HCT116 (cell line): ENCODE data around the gene CFAP77. TPM values are rescaled to one million over a fixed set of nuclear protein-coding genes. Genes with fewer than 3 reads are reported as not detected.

Experiments used
- ATAC-seq: fragments of 200-7000 bp; cut with Tn5 transposase; 2 replicates; pipeline ENCODE4 v1.9.1; 2020; ENCODE audit warnings: mild to moderate bottlenecking, moderate library complexity
- BruUV-seq: library from RNA; stranded (reverse); fragments of 400-500 nt; replicated peaks from 2 replicates; lab custom pipeline; 2021; lab: Mats Ljungman, UMichigan
- CTCF ChIA-PET: fragments of 300-600 bp; sonication (Branson Sonifier 250); formaldehyde crosslinking; loops from one replicate; lab custom pipeline; 2021; ENCODE audit warnings: antibody characterized with exemption; lab: Charles Lee
- POLR2A ChIA-PET: fragments of 300-600, 350-600 bp; sonication (Branson Sonifier 250); formaldehyde crosslinking; loops from one replicate; lab custom pipeline; 2021; ENCODE audit warnings: antibody characterized with exemption; lab: Charles Lee
- RAD21 ChIA-PET, 2 experiments: fragments of 300-600 bp; sonication (Branson Sonifier 250); formaldehyde crosslinking; loops; one replicate each; lab custom pipeline; 2023; ENCODE audit warnings: low total read pairs in 2 of 2; ENCODE audit not compliant: uncharacterized antibody in 2 of 2, unreplicated experiment in 2 of 2, low non-redundant PET in 1 of 2; lab: Charles Lee
- DNase-seq: peaks from one replicate; pipeline ENCODE4 v3.0.0-alpha.2; 2010; ENCODE audit warnings: low read depth, low spot score
- H2AFZ ChIP-seq: fragments of 200-600 bp; shearing (Covaris generic), sonication (generic); 2 replicates; pipeline ENCODE4 v1.6.1; 2017; ENCODE audit warnings: low read depth, mixed run types, mixed read lengths, antibody characterized with exemption, low read length; ENCODE audit not compliant: poor library complexity, severe bottlenecking
- H3K27ac ChIP-seq: 2 replicates; pipeline ENCODE4 v1.5.1; 2012; ENCODE audit warnings: low read depth, low read length
- H3K27me3 ChIP-seq: fragments of 200-600 bp; sonication (generic); 2 replicates; pipeline ENCODE4 v1.6.1; 2016; ENCODE audit warnings: mixed run types, low read length, mixed read lengths; ENCODE audit not compliant: insufficient read depth
- H3K36me3 ChIP-seq, 2 experiments: fragments of 200-500 bp in 1 of 2; fragments of 200-600 bp in 1 of 2; sonication (Bioruptor generic) in 1 of 2; sonication (generic) in 1 of 2; 2 replicates each; pipeline versions ENCODE4 v1.5.1 to v1.6.1; 2014 to 2016; ENCODE audit warnings: low read length in 2 of 2, inconsistent platforms in 1 of 2, mixed read lengths in 1 of 2, mixed run types in 1 of 2; ENCODE audit not compliant: insufficient read depth in 2 of 2, control insufficient read depth in 1 of 2
- H3K4me1 ChIP-seq, 2 experiments: fragments of 200-600 bp in 1 of 2; sonication (generic) in 1 of 2; 2 replicates each; pipeline versions ENCODE4 v1.5.1 to v1.6.1; 2012 to 2017; ENCODE audit warnings: low read length in 2 of 2, inconsistent platforms in 1 of 2, mild to moderate bottlenecking in 1 of 2, mixed read lengths in 1 of 2, mixed run types in 1 of 2, moderate library complexity in 1 of 2; ENCODE audit not compliant: insufficient read depth in 2 of 2, control insufficient read depth in 1 of 2
- H3K4me2 ChIP-seq: fragments of 200-600 bp; sonication (generic); 2 replicates; pipeline ENCODE4 v1.6.1; 2017; ENCODE audit warnings: mixed run types, low read length, mixed read lengths
- H3K4me3 ChIP-seq, 2 experiments: fragments of 200-600 bp in 1 of 2; sonication (generic) in 1 of 2; replicated peaks in 1 of 2; 2 replicates each; pipeline ENCODE4 v1.5.1; 2011 to 2016; ENCODE audit warnings: low read length in 2 of 2, control low read depth in 1 of 2, low read depth in 1 of 2, mild to moderate bottlenecking in 1 of 2, mixed read lengths in 1 of 2, mixed run types in 1 of 2
- H3K79me2 ChIP-seq: fragments of 200-600 bp; sonication (generic); 2 replicates; pipeline ENCODE4 v1.6.1; 2017; ENCODE audit warnings: mild to moderate bottlenecking, mixed run types, low read length, moderate library complexity, mixed read lengths; ENCODE audit not compliant: insufficient read depth
- H3K9ac ChIP-seq: fragments of 200-600 bp; sonication (generic); 2 replicates; pipeline ENCODE4 v1.6.1; 2016; ENCODE audit warnings: low read length, mixed read lengths
- H3K9me2 ChIP-seq: fragments of 200-600 bp; sonication (generic), shearing (Covaris generic); 2 replicates; pipeline ENCODE4 v1.6.1; 2017; ENCODE audit warnings: mixed run types, mild to moderate bottlenecking, moderate library complexity; ENCODE audit not compliant: insufficient read depth
- H3K9me3 ChIP-seq, 2 experiments: fragments of 200-500 bp in 1 of 2; fragments of 200-600 bp in 1 of 2; sonication (Bioruptor generic) in 1 of 2; sonication (generic) in 1 of 2; 2 replicates each; pipeline ENCODE4 v1.6.1; 2014 to 2017; ENCODE audit warnings: low read length in 2 of 2, mixed read lengths in 2 of 2, inconsistent platforms in 1 of 2, low read depth in 1 of 2, mild to moderate bottlenecking in 1 of 2, mixed run types in 1 of 2, moderate library complexity in 1 of 2; ENCODE audit not compliant: control insufficient read depth in 1 of 2, insufficient read depth in 1 of 2
- H4K20me1 ChIP-seq: fragments of 200-600 bp; sonication (generic), shearing (Covaris generic); 2 replicates; pipeline ENCODE4 v1.6.1; 2017; ENCODE audit warnings: mixed run types, mild to moderate bottlenecking, moderate library complexity; ENCODE audit not compliant: insufficient read depth
- CBX3 ChIP-seq: IDR thresholded peaks from 2 replicates; pipeline ENCODE4 v1.6.1; 2012; ENCODE audit warnings: low read depth
- CEBPB ChIP-seq: IDR thresholded peaks from 2 replicates; pipeline ENCODE4 v1.6.1; 2012; ENCODE audit warnings: low read depth
- EGR1 ChIP-seq: IDR thresholded peaks from 2 replicates; pipeline ENCODE4 v1.6.1; 2012; ENCODE audit warnings: low read depth
- ELF1 ChIP-seq: IDR thresholded peaks from 2 replicates; pipeline ENCODE4 v1.6.1; 2012; ENCODE audit warnings: low read depth, borderline replicate concordance
- EZH2 ChIP-seq: fragments of 200-600 bp; sonication (generic); IDR thresholded peaks from 2 replicates; pipeline ENCODE4 v1.6.1; 2017; ENCODE audit warnings: antibody characterized with exemption, mixed run types
- EZH2phosphoT487 ChIP-seq: fragments of 200-600 bp; IDR thresholded peaks from 2 replicates; pipeline ENCODE4 v1.6.1; 2018; ENCODE audit warnings: antibody characterized with exemption, borderline replicate concordance
- FOSL1 ChIP-seq: IDR thresholded peaks from 2 replicates; pipeline ENCODE4 v1.6.1; 2012; ENCODE audit warnings: low read depth
- JUND ChIP-seq: IDR thresholded peaks from 2 replicates; pipeline ENCODE4 v1.6.1; 2012
- MAX ChIP-seq: IDR thresholded peaks from 2 replicates; pipeline ENCODE4 v1.6.1; 2012
- POLR2A ChIP-seq: IDR thresholded peaks from 2 replicates; pipeline ENCODE4 v1.7.0; 2011; ENCODE audit warnings: borderline replicate concordance; ENCODE audit not compliant: insufficient read depth, insufficient read length; ENCODE audit errors: extremely low read depth
- REST ChIP-seq: IDR thresholded peaks from 2 replicates; pipeline ENCODE4 v1.6.1; 2012; ENCODE audit warnings: low read depth
- SP1 ChIP-seq: IDR thresholded peaks from 2 replicates; pipeline ENCODE4 v1.6.1; 2012; ENCODE audit warnings: low read depth
- SRF ChIP-seq: IDR thresholded peaks from 2 replicates; pipeline ENCODE4 v1.6.1; 2012; ENCODE audit warnings: low read depth
- TCF7L2 ChIP-seq: IDR thresholded peaks from 2 replicates; pipeline ENCODE4 v1.7.0; 2011; ENCODE audit warnings: borderline replicate concordance, inconsistent platforms; ENCODE audit not compliant: insufficient read depth, insufficient read length; ENCODE audit errors: extremely low read depth
- YY1 ChIP-seq: IDR thresholded peaks from 2 replicates; pipeline ENCODE4 v1.6.1; 2011; ENCODE audit warnings: low read length, low read depth, moderate library complexity, mild to moderate bottlenecking; ENCODE audit not compliant: insufficient replicate concordance; ENCODE audit errors: extremely low read depth
- ZFX ChIP-seq: fragments of 450-650 bp; IDR thresholded peaks from 2 replicates; pipeline ENCODE4 v1.6.1; 2017
- ZNF274 ChIP-seq: fragments of 200-500 bp; sonication (Bioruptor generic); IDR thresholded peaks from 2 replicates; pipeline ENCODE4 v1.6.1; 2014; ENCODE audit warnings: mild to moderate bottlenecking, low read depth, low read length, inconsistent platforms
- intact Hi-C: fragments of 100-400 bp; cut with micrococcal nuclease; formaldehyde crosslinking; loops from 2 replicates; pipeline ENCODE4 v1.10.0; 2022
- total RNA-seq: library from RNA; stranded (reverse); gene quantifications from one replicate; pipeline ENCODE4 v1.2.1, GENCODE V29; 2021; ENCODE audit not compliant: unreplicated experiment
- TF ChIP-seq, protein P1 (sequence below): IDR thresholded peaks from 2 replicates; pipeline ENCODE4 v1.6.1; 2011; ENCODE audit warnings: mild to moderate bottlenecking, low read length, moderate library complexity; ENCODE audit not compliant: insufficient replicate concordance; ENCODE audit errors: extremely low read depth
- TF ChIP-seq, protein P2 (sequence below), 3 experiments: fragments of 200-600 bp in 1 of 3; sonication (generic) in 1 of 3; IDR thresholded peaks in 2 of 3; conservative IDR thresholded peaks in 1 of 3; 2 replicates each; pipeline ENCODE4 v1.5.1; 2012 to 2017; ENCODE audit warnings: low read depth in 2 of 3, low read length in 2 of 3, antibody characterized with exemption in 1 of 3, borderline replicate concordance in 1 of 3, control low read depth in 1 of 3, mild to moderate bottlenecking in 1 of 3, mixed read lengths in 1 of 3, mixed run types in 1 of 3, moderate library complexity in 1 of 3; ENCODE audit not compliant: insufficient read depth in 1 of 3

CFAP77 gene
- total RNA-seq, 1 experiment from 2014 or later, result 0.98 TPM

- Histone ChIP-seq H4K20me1 (no peaks in the 10 kb centered on the region), H3K4me2 (no peak overlapping the region), H2AFZ (no peak overlapping the region), H3K79me2 (no peaks in the 10 kb centered on the region), H3K27me3 (no peaks in the 10 kb centered on the region), H3K9me2 (no peaks in the 10 kb centered on the region), H3K9me3 (no peaks in the 10 kb centered on the region), H3K27ac (no peak overlapping the region), H3K4me1 (no peaks in the 10 kb centered on the region), H3K36me3 (no peaks in the 10 kb centered on the region), H3K9ac (no peak overlapping the region), H3K4me3 (no peak overlapping the region)
- no TSS peak for BruUV-seq
- DNase-seq, result no peak
- ChIA-PET CTCF (no interaction called here), RAD21 (no interaction called here), POLR2A (no interaction called here)
- no peak for ATAC-seq
- TF ChIP-seq CBX3 (no peak), ZNF274 (no peak), ELF1 (no peak), SP1 (no peak), FOSL1 (no peak), POLR2A (no peak), SRF (no peak), EZH2 (no peak), MAX (no peak), ZFX (no peak), CEBPB (no peak), TCF7L2 (no peak), REST (no peak), JUND (no peak), YY1 (no peak), EGR1 (no peak), EZH2phosphoT487 (no peak)
- TF ChIP-seq, protein P1, sequence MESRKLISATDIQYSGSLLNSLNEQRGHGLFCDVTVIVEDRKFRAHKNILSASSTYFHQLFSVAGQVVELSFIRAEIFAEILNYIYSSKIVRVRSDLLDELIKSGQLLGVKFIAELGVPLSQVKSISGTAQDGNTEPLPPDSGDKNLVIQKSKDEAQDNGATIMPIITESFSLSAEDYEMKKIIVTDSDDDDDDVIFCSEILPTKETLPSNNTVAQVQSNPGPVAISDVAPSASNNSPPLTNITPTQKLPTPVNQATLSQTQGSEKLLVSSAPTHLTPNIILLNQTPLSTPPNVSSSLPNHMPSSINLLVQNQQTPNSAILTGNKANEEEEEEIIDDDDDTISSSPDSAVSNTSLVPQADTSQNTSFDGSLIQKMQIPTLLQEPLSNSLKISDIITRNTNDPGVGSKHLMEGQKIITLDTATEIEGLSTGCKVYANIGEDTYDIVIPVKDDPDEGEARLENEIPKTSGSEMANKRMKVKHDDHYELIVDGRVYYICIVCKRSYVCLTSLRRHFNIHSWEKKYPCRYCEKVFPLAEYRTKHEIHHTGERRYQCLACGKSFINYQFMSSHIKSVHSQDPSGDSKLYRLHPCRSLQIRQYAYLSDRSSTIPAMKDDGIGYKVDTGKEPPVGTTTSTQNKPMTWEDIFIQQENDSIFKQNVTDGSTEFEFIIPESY, result no peak
- TF ChIP-seq, protein P2, sequence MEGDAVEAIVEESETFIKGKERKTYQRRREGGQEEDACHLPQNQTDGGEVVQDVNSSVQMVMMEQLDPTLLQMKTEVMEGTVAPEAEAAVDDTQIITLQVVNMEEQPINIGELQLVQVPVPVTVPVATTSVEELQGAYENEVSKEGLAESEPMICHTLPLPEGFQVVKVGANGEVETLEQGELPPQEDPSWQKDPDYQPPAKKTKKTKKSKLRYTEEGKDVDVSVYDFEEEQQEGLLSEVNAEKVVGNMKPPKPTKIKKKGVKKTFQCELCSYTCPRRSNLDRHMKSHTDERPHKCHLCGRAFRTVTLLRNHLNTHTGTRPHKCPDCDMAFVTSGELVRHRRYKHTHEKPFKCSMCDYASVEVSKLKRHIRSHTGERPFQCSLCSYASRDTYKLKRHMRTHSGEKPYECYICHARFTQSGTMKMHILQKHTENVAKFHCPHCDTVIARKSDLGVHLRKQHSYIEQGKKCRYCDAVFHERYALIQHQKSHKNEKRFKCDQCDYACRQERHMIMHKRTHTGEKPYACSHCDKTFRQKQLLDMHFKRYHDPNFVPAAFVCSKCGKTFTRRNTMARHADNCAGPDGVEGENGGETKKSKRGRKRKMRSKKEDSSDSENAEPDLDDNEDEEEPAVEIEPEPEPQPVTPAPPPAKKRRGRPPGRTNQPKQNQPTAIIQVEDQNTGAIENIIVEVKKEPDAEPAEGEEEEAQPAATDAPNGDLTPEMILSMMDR (IDR thresholded peaks at IDR 0.05 in 2 of 3, conservative IDR thresholded peaks at IDR 0.05 in 1 of 3; ENCODE audit: borderline replicate concordance in 1 of 3, insufficient read depth in 1 of 3, low read depth in 2 of 3, low read length in 2 of 3), result no peak
- intact Hi-C loops, result no loop called here
Observed at GRCh38 chr9:132472199-132472598, 62.2 kb downstream of the CFAP77 start.
